Activated T-cell treated with anti-CD3 and anti-CD28 coated beads, Interleukin-2, amount 50 U/mL, for 4 hours (primary cell): ENCODE data around the gene SLC41A3. TPM values are rescaled to one million over a fixed set of nuclear protein-coding genes. Genes with fewer than 3 reads are reported as not detected.
A peak's percentile ranks its signal among the peaks of the same experiment; 100 is the strongest.

ENCODE experiments used
- ATAC-seq, 2 donors: fragments of 200-7000 bp; cut with Tn5 transposase; one replicate each; pipeline ENCODE4 v1.10.0; 2021
- DNase-seq: peaks from one replicate; pipeline ENCODE4 v3.0.0-alpha.2; 2020
- H3K27me3 Mint-ChIP-seq: one replicate; pipeline ENCODE4 v1.8.0; 2021; ENCODE audit warnings: low read depth, mixed read lengths
- H3K36me3 Mint-ChIP-seq: one replicate; pipeline ENCODE4 v1.8.0; 2022; ENCODE audit warnings: mixed read lengths; ENCODE audit not compliant: insufficient read depth
- H3K4me1 Mint-ChIP-seq: one replicate; pipeline ENCODE4 v1.8.0; 2021; ENCODE audit warnings: low read depth, mixed read lengths
- H3K4me3 Mint-ChIP-seq: one replicate; pipeline ENCODE4 v1.8.0; 2021; ENCODE audit warnings: mild to moderate bottlenecking, moderate library complexity, mixed read lengths
- H3K9me3 Mint-ChIP-seq: one replicate; pipeline ENCODE4 v1.8.0; 2021; ENCODE audit warnings: mixed read lengths
- total RNA-seq, 3 donors: library from RNA; stranded (reverse); gene quantifications; one replicate each; pipeline ENCODE4 v1.2.1, GENCODE V29; 2021

The SLC41A3 gene
- total RNA-seq, 3 donors from 2014 or later = 23.6 to 28.1 (median 25.4) TPM

DNA sequence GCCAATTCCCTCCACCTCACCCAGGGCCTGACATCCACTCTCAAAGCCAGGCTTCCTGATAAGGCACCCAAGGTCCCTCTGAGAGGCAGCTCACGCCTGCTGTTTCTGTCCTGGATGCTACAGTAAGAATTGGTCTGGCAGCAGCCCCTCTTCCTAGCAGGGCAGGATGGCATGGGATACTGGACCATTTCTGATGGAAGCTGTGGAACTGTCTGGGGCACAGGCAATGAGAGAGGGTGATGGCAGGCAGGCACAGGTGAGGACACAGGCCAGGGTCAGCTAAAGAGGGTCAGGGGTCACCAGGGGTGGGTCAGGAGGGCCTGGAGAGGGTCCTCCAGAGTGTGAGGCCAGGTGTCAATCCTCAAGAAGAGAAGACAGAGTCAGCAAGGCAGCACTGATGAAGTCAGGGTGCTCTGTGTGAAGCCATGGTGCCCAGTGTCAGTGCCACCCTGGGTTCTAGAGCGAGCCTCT, 41.9 kb upstream of the SLC41A3 start:
- no peak for ATAC-seq
- H3K4me1 Mint-ChIP-seq = no peaks in the 10 kb centered on the region
- H3K36me3 Mint-ChIP-seq = no peaks in the 10 kb centered on the region
- no peaks in the 10 kb centered on the region for H3K9me3 Mint-ChIP-seq
- peak; percentile 1 for DNase-seq
- H3K4me3 Mint-ChIP-seq = no peak overlapping the region
- H3K27me3 Mint-ChIP-seq = peaks cover 2% of the 10 kb centered on the region

DNA sequence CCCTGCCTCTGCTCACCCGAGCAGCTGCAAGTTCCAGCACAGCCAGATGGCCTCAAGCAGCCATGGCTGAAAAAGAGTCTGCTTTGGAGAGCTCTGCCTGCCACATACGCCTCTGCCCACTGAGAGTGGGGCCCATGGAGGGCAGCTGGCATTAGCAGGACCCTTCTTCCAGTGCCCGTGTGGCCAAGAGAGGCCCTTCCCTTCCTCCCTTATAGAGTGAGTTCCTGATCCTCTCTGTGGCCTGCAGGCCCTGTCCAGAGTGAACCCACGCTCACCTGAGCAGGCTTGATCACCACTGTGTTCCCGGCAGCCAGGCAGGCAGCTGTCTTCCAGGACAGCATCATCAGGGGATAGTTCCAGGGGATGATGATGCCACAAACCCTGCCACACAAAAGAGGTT, 41.4 kb upstream of the SLC41A3 start:
- ATAC-seq (no peak), DNase-seq (no peak)
- no peaks in the 10 kb centered on the region for H3K4me1 Mint-ChIP-seq
- no peaks in the 10 kb centered on the region for H3K36me3 Mint-ChIP-seq
- H3K27me3 Mint-ChIP-seq = peaks cover 2% of the 10 kb centered on the region
- no peaks in the 10 kb centered on the region for H3K9me3 Mint-ChIP-seq
- H3K4me3 Mint-ChIP-seq = no peak overlapping the region

DNA sequence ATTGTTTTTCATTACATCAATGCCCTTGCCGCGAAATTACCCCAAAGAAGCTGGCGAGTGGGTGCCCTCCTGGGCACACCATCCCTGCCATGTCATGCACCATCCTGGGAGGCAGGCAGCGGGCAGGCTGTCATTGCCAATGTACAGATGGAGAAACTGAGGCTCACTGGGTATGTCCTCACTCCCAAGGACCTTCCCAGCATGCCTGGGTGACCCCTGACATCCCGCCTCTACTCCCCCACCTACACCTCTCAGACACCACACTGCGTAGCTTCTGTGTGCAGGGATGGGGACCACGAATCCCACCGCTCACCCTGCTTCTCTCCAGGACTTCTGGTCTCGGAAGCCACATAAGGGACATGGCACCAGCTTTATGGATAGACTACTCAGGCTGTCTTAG, 41.0 kb upstream of the SLC41A3 start:
- no peaks in the 10 kb centered on the region for H3K9me3 Mint-ChIP-seq
- H3K4me3 Mint-ChIP-seq = no peak overlapping the region
- H3K27me3 Mint-ChIP-seq = peaks cover 2% of the 10 kb centered on the region
- H3K36me3 Mint-ChIP-seq = no peaks in the 10 kb centered on the region
- ATAC-seq (no peak), DNase-seq (peak; percentile 1)
- H3K4me1 Mint-ChIP-seq = no peaks in the 10 kb centered on the region

DNA sequence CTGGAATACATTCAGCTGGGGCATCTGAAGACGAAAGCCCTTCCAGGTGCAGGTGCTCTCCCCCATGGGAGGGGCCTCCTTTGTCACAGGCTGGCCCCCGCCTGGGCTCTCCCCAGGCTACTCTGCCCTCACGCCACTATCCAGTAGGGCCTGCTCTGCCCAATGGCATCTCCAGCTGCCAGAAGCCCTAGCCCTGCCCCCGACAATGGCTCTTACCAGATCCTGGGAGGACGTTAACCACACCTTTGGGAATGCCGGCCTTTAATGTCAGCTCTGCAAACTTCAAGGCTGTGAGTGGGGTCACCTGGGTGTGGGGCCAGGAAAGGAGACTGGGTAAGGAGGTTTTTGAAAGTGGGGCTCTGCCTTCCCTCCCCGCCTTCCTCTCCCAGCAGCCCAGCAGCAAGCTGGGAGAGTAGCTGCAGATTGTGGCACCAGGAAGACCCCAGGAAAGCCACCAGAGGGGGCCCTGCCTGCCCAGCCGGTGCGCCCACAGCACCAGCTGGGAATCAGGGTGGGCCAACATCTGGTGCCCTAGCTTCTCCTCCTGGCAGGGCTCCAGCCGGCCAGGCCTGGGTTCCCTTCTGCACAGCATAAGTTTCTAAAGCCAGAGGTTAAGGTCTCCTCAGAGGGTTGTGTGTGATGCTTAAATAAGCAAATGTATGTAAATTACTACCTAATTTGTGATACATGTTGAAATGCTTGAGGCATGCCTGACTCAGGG, 40.4 kb upstream of the SLC41A3 start:
- peak; percentile 3 for DNase-seq
- Mint-ChIP-seq H3K36me3 (no peaks in the 10 kb centered on the region), H3K4me1 (no peaks in the 10 kb centered on the region), H3K9me3 (no peaks in the 10 kb centered on the region), H3K4me3 (no peak overlapping the region), H3K27me3 (peaks cover 6% of the 10 kb centered on the region)
- ATAC-seq = no peak

DNA sequence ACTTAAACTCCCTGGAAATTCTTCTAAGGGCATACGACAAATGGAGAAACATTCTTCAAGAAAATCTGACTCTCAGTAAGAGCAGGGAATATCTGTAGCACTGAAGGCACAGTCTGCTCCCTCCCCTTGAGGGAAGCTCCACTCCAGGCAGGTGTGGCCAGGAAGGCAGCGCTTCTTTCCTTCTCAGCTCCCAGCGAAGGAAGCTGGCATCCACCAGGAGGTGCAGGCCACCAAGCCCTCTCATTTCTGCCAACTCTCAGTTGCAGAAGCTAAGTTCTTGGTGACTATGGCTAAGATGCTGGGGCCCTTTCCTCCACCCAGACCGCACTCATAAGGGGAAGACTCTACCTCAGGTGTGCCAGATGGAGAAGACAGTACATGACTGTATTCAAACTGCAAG, 37.7 kb upstream of the SLC41A3 start:
- ATAC-seq = no peak
- Mint-ChIP-seq H3K4me3 (no peak overlapping the region), H3K36me3 (no peaks in the 10 kb centered on the region), H3K27me3 (peaks cover 12% of the 10 kb centered on the region), H3K4me1 (no peaks in the 10 kb centered on the region), H3K9me3 (no peaks in the 10 kb centered on the region)
- no peak for DNase-seq

DNA sequence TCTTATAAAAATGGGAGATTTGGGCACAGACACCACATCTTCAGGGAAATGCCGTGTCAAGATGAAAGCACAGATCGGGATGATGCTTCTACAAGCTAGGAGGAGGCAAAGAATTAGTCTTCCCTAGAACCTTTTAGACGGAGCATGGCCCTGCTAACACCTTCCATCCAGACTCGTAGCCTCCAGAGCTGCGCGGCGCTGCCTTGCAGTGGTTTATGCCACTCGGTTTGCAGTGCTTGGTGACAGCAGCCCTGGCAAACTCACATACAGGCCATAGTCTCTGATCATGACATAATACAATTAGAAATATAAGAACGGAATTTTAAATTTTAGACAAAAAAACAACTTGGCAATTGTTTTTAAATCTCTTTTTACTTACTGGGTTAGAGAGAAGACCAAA, 37.1 kb upstream of the SLC41A3 start:
- no peak for ATAC-seq
- H3K36me3 Mint-ChIP-seq = no peaks in the 10 kb centered on the region
- no peak overlapping the region for H3K4me3 Mint-ChIP-seq
- H3K9me3 Mint-ChIP-seq = no peaks in the 10 kb centered on the region
- H3K27me3 Mint-ChIP-seq = peaks cover 12% of the 10 kb centered on the region
- H3K4me1 Mint-ChIP-seq = no peaks in the 10 kb centered on the region
- DNase-seq = no peak

DNA sequence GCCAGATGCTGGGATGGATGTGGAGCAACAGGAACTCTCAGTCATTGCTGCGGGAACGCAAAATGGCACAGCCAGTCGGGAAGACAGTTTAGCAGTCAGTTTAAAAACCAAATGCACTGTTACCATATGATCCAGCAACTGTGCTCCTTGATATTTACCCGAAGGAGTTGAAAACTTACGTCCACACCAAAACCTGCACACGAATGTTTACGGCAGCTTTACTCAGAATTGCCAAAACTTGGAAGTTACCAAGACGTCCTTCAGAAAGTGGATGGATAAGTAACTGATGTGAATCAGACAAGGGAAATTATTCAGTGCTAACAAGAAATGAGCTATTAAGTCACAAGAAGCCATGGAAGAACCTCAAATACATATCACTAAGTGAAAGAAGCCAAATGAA, 36.1 kb upstream of the SLC41A3 start:
- H3K36me3 Mint-ChIP-seq = no peaks in the 10 kb centered on the region
- ATAC-seq (no peak), DNase-seq (no peak)
- peaks cover 12% of the 10 kb centered on the region for H3K27me3 Mint-ChIP-seq
- H3K4me3 Mint-ChIP-seq = no peak overlapping the region
- H3K9me3 Mint-ChIP-seq = no peaks in the 10 kb centered on the region
- H3K4me1 Mint-ChIP-seq = no peaks in the 10 kb centered on the region

DNA sequence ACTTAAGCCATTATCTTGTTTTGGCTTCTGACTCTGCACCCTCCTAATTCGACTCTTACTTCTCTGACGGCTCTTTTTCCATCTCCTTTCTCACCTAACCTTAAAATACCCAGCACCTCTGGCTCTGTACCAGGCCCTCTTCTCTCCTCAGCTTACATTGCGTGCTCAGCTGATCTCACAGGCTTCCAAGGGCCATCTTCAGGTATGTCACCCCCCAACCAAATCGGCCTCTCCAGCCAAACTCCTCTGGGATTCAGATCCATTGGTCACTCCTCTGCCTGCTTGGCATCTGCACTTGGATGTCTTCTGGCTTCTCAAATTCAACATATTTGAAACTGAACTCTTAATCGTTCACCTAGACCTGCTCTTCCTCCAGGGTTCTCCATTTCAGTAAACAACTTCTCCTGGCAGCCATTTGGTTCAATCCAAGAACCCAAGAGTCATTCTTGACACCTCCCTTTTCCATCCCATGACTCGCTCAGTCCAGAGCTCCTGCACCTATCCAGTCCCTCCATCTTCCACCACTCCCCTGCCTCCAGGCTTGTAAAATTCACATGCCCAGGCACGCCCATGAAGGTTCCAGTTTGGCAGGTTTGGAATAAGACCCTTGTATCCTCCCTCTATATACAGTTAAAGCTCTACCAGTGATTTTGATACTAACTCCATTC, 35.2 kb upstream of the SLC41A3 start:
- H3K36me3 Mint-ChIP-seq = no peaks in the 10 kb centered on the region
- ATAC-seq (no peak), DNase-seq (no peak)
- no peaks in the 10 kb centered on the region for H3K4me1 Mint-ChIP-seq
- no peak overlapping the region for H3K4me3 Mint-ChIP-seq
- no peaks in the 10 kb centered on the region for H3K9me3 Mint-ChIP-seq
- peaks cover 12% of the 10 kb centered on the region for H3K27me3 Mint-ChIP-seq

DNA sequence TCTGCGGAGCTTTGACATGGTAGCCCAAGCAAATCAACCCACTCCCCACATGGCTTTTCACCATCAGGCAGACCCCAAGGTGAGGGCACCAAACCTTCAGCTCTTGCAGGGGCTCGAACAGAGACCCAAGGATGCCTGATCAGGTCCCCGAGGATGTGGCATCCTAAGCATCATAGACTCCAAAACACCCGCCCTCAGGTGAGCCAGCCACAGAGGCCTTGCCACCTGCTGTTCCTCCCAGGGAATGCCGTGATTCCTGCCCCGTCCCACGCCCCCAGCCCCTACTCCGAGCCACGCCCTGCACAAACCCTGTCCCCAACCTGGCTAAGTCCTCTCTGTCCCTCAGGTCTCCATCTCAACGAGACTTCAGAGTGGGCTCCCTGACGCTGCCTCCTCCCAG, 34.7 kb upstream of the SLC41A3 start:
- DNase-seq (no peak), ATAC-seq (no peak)
- Mint-ChIP-seq H3K27me3 (peaks cover 10% of the 10 kb centered on the region), H3K4me1 (no peaks in the 10 kb centered on the region), H3K4me3 (no peak overlapping the region), H3K36me3 (no peaks in the 10 kb centered on the region), H3K9me3 (no peaks in the 10 kb centered on the region)

DNA sequence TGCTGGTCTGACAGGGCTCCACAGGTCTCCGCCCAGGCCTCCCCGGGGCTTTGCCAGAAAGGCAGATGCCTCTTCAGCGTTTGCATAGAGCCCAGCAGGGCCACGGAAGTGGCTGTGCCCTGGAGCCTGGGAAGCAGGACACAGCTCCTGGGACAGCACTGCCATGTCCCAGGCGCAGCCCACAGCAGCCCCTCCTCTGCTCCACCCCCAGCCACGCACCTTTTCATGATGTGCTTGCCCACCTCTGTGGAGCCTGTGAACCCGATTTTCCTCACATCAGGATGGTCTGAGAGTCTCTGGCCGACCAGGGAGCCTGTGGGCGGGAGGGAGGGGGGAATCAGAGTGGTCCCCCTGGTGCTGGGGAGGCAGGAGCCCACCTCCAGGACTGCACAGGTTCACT, 33.9 kb upstream of the SLC41A3 start:
- Mint-ChIP-seq H3K4me1 (no peaks in the 10 kb centered on the region), H3K4me3 (no peak overlapping the region), H3K36me3 (no peaks in the 10 kb centered on the region), H3K27me3 (peaks cover 10% of the 10 kb centered on the region), H3K9me3 (no peaks in the 10 kb centered on the region)
- DNase-seq = no peak
- ATAC-seq = no peak

DNA sequence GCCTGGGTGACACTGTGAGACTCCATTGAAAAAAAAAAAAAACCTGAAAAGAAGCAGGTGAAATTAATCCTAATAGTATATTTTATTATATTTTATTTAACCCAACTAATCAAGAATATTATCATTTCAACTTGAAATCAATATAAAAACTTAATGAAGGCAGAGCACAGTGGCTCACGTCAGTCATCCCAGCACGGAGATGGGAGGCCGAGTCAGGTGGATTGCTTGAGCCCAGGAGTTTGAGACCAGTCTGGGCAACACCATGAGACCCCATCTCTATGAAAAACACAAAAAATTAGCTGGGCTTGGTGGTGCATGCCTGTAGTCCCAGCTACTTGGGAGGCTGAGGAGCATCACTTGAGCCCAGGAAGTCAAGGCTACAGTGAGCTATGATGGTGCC, 33.3 kb upstream of the SLC41A3 start:
- no peaks in the 10 kb centered on the region for H3K4me1 Mint-ChIP-seq
- peaks cover 10% of the 10 kb centered on the region for H3K27me3 Mint-ChIP-seq
- DNase-seq (no peak), ATAC-seq (no peak)
- H3K36me3 Mint-ChIP-seq = no peaks in the 10 kb centered on the region
- no peak overlapping the region for H3K4me3 Mint-ChIP-seq
- H3K9me3 Mint-ChIP-seq = no peaks in the 10 kb centered on the region

DNA sequence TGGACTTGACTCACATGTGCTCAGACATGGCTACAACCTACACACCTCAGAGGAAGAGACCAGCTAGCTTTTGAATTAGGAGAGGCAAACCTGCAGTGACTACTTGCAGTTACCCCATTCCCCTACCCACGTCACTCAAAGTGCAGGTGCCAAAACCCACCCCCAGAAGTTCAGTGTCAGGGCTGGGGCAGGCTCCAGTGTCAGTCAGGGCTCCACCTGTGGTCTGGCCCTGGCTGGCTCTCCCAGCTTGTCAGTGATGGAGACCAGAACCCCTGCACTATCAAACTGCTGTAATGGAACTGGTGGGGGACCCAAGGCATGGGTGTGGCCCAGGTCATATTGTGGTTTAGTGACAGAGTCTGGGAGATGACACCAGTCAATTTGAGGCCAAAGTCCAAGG, 32.6 kb upstream of the SLC41A3 start:
- no peak overlapping the region for H3K4me3 Mint-ChIP-seq
- H3K27me3 Mint-ChIP-seq = peaks cover 10% of the 10 kb centered on the region
- H3K4me1 Mint-ChIP-seq = no peaks in the 10 kb centered on the region
- H3K9me3 Mint-ChIP-seq = no peaks in the 10 kb centered on the region
- no peaks in the 10 kb centered on the region for H3K36me3 Mint-ChIP-seq
- ATAC-seq (no peak), DNase-seq (no peak)

DNA sequence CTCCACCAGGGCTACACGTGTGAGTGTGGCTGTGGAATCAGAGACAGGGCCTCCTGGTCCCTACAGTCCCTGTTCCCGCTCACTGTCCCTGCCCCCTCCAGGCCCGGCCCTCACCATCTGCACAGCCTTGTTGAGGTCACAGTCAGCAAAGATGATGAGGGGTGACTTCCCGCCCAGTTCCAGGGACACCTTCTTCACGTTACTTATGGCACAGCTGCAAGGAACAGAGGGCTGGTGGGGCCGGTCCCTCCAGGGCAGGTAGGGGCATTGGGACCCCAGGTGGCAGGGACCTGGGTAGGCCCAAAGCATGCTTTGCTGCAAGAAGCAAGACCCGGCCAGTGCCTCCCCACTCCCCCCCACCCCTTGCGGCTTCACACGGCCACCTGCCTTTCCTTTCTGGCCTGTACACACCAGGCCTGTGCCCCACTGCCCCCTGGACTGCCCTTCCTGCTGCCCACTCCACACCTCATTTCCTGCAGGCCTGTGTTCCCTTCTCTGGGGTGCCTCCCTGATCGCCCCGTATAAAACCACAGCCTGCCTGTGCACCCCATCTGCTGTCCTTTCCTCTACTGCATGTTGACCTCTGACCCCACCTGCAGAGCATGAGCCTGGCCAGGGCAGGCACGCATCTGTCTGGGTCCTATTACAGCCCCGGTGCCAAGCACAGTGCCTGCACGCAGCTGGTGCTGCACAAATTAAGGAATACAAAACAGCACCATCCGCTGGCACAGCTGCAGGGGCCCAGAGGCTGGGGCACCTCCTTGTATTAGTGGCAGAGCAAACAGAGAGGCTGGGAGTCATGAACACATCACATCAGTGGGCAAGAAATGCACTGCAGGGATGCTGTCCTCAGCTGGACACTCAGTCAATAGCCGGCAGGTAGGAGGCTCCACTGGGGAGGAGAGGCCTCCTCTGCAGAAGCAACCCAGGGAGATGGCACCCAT, 30.8 kb upstream of the SLC41A3 start:
- Mint-ChIP-seq H3K4me1 (no peaks in the 10 kb centered on the region), H3K4me3 (no peak overlapping the region), H3K36me3 (no peaks in the 10 kb centered on the region), H3K9me3 (no peaks in the 10 kb centered on the region), H3K27me3 (peaks cover 10% of the 10 kb centered on the region)
- no peak for DNase-seq
- ATAC-seq = no peak

DNA sequence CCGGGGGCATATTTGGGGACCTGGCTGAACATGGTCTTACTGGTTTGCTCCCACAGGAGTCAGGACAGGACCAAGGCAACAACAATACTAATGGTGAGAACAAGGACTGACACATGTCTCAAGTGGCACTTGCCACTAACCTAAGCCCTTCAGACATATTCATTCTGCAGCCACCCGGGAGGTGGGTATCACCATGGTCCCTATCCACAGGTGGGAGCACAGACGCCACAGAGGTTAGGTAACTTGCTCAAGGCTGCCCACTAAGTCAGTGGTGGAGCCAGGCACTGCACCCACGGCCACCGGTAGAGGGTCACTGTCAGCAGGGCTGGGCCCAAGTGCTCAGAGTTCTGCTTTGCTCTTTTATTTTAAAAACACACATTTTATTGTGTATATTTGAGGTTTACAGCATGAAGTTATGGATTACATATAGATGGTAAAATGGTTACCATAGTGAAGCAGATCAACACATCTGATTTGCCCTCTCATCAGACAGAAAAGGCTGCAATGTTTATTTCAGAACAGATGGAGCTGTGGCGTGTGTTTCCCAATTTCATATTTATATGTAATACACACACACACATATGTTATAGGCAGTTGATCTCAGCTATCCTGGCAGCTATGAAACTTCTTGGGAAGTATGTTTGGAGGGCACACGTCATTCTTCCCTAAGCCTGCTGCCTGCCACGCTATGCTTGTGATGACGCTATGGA, 30.0 kb upstream of the SLC41A3 start:
- no peak for DNase-seq
- Mint-ChIP-seq H3K27me3 (peaks cover 2% of the 10 kb centered on the region), H3K9me3 (no peaks in the 10 kb centered on the region), H3K36me3 (no peaks in the 10 kb centered on the region), H3K4me1 (no peaks in the 10 kb centered on the region), H3K4me3 (no peak overlapping the region)
- ATAC-seq = peak; percentile 41 to 50
